ENCODE results near the gene FAM200B. TPM values are rescaled to one million over a fixed set of nuclear protein-coding genes. Genes with fewer than 3 reads are reported as not detected.

Gene FAM200B
- total and polyA plus RNA-seq, 2 of the 4 experiments (the other 2 are of a cell fraction): 16.7 to 18.5 TPM

- no peak for TF ChIP-seq ELK1 (IDR thresholded peaks at IDR 0.05; ENCODE audit: borderline replicate concordance, low read depth, low read length)
These were observed 13.6 kb downstream of the FAM200B start (continued) for GRCh38 chr4:15695240-15695699.

GRCh38 chr4:15695729-15696128 lies 14.1 kb downstream of the FAM200B start:
- DNase-seq (no peak), ATAC-seq (ENCODE audit: low read depth) (no peak; the same call in 1 of the 2 replicates)
- ChIA-PET POLR2A (ENCODE audit: unreplicated experiment) (no interaction called here), CTCF (interaction anchor here (0.7 to 1.3 kb wide), 2 partner anchors 13 to 223 kb away, joined by 3 to 4 read pairs; no protein-coding TSS in a partner anchor)
- Histone ChIP-seq H2BK5ac (ENCODE audit: low read depth, low read length, poor library complexity, severe bottlenecking) (peak overlapping the region; percentile 27), H4K91ac (ENCODE audit: insufficient read depth, low read depth, low read length) (peak overlapping the region; percentile 53; the same call in 1 of the 2 replicates), H3K4ac (ENCODE audit: low read depth, low read length) (peak overlapping the region; percentile 80), H3K14ac (replicated peaks; ENCODE audit: low read depth, low read length) (peak overlapping the region; percentile 18), H4K5ac (ENCODE audit: low read depth, low read length) (no peak overlapping the region), H3K36me3 (ENCODE audit: control insufficient read depth, insufficient read depth, low read length) (no peaks in the 10 kb centered on the region), H2BK120ac (ENCODE audit: low read depth, low read length) (peak overlapping the region; percentile 86), H3K23ac (ENCODE audit: low read depth, low read length) (no peak overlapping the region), H2BK20ac (ENCODE audit: low read depth, low read length) (peak overlapping the region; percentile 61), H4K8ac (ENCODE audit: low read depth in 2 of 2, low read length in 2 of 2) (peak overlapping the region; percentile 22 to 37; a peak in 3 of 4 replicates), H3K4me3 (ENCODE audit: insufficient read depth, low read depth, low read length) (no peak overlapping the region), H3K18ac (ENCODE audit: low read depth, low read length) (peak overlapping the region; percentile 38; the same call in 1 of the 2 replicates), H3K4me1 (ENCODE audit: control insufficient read depth, insufficient read depth, low read length) (peaks cover 8% of the 10 kb centered on the region), H4K20me1 (ENCODE audit: insufficient read depth, low read length) (no peaks in the 10 kb centered on the region), H2AK9ac (replicated peaks; ENCODE audit: low read depth, low read length, poor library complexity) (peak overlapping the region; percentile 30), H3K79me1 (ENCODE audit: low read depth in 1 of 2, low read length in 2 of 2) (peaks cover 2 to 11% of the 10 kb centered on the region in 2 experiments; a peak in 2 of 4 replicates), H2AFZ (replicated peaks; ENCODE audit: low read length, poor library complexity) (peak overlapping the region; percentile 74), H3K9me3 (ENCODE audit: control insufficient read depth, insufficient read depth, low read length) (no peaks in the 10 kb centered on the region), H3K27ac (ENCODE audit: insufficient read depth, low read length) (peak overlapping the region; percentile 6; the same call in 1 of the 2 replicates), H3K56ac (ENCODE audit: extremely low read depth, insufficient read depth, low read length) (no peak overlapping the region), H2AK5ac (ENCODE audit: low read depth, low read length) (peak overlapping the region; percentile 48), H2BK15ac (ENCODE audit: low read depth, low read length) (peak overlapping the region; percentile 48; the same call in 2 of the 3 replicates), H3K9ac (ENCODE audit: low read depth, low read length) (no peak overlapping the region), H3K4me2 (ENCODE audit: low read depth, low read length) (no peak overlapping the region), H3K9me1 (ENCODE audit: insufficient read depth, low read length) (0 out of 2 replicates have a peak, but pooled peaks cover 8% of the 10 kb centered on the region), H3K27me3 (ENCODE audit: control insufficient read depth, insufficient read depth, low read length) (no peaks in the 10 kb centered on the region)
- dilution Hi-C loops (cut with HindIII; ENCODE audit: low sequenced_read_pairs, unreplicated experiment): no loop called here
- no TSS peak for BruUV-seq (replicated peaks)
- intact Hi-C loops (cut with micrococcal nuclease): no loop called here
- in situ Hi-C loops (cut with MboI; ENCODE audit: low sequenced_read_pairs): loop anchor here (25.0 kb wide), 1 partner anchor 683 kb away; the partner anchor contains the start of gene CPEB2
- WGBS, 2 experiments (ENCODE audit: extremely low coverage in 2 of 2, insufficient read length in 1 of 2): no CpG with 5 or more reads among the region's 3 CpGs
- no peak for TF ChIP-seq FOS (IDR thresholded peaks at IDR 0.05; ENCODE audit: low read depth, low read length)
- no peak for TF ChIP-seq RFX5 (IDR thresholded peaks at IDR 0.05; ENCODE audit: low read depth, low read length)
- TF ChIP-seq CTCF (conservative IDR thresholded peaks at IDR 0.05; ENCODE audit: low read depth, low read length): no peak
- no peak for TF ChIP-seq MAFK (IDR thresholded peaks at IDR 0.05; ENCODE audit: low read depth, low read length)
- no peak for TF ChIP-seq ELK1 (IDR thresholded peaks at IDR 0.05; ENCODE audit: borderline replicate concordance, low read depth, low read length)
- no peak for TF ChIP-seq RAD21 (IDR thresholded peaks at IDR 0.05; ENCODE audit: low read length)
- no peak for TF ChIP-seq BHLHE40 (IDR thresholded peaks at IDR 0.05; ENCODE audit: low read depth, low read length)
- no peak for TF ChIP-seq MAZ (IDR thresholded peaks at IDR 0.05; ENCODE audit: borderline replicate concordance, low read depth, low read length)
- no peak for TF ChIP-seq SMC3 (IDR thresholded peaks at IDR 0.05; ENCODE audit: low read depth, low read length)
- no peak for TF ChIP-seq USF2 (IDR thresholded peaks at IDR 0.05; ENCODE audit: low read depth, low read length)

Measured in IMR-90 (cell line).